ENCODE results near the gene TTC33. TPM values are rescaled to one million over a fixed set of nuclear protein-coding genes. Genes with fewer than 3 reads are reported as not detected.

The TTC33 gene
- total and polyA plus RNA-seq, 2 of the 13 experiments (the other 11 are each of a cell fraction or from before 2014, with no cell fraction given): 4.5 to 20.0 TPM

GRCh38 chr5:40736103-40736875 lies 19.5 kb downstream of the TTC33 start:
- ATAC-seq (peak; percentile 69; the same call in 2 of the 3 replicates), FAIRE-seq (peak; percentile 55), DNase-seq (ENCODE audit: low spot score) (peak; percentile 48)
- no TSS peak for BruUV-seq (replicated peaks)
- intact Hi-C loops (cut with micrococcal nuclease; ENCODE audit: unreplicated experiment): loop anchor here (1.0 to 5.0 kb wide), 4 partner anchors 47 to 1154 kb away; no protein-coding TSS in a partner anchor
- H3K36me3 ChIP-seq (replicated peaks in 1 of 2; ENCODE audit: control insufficient read depth in 1 of 2, insufficient read depth in 2 of 2, low read length in 2 of 2): peaks cover 4 to 8% of the 10 kb centered on the region in 2 experiments
- H3K27me3 ChIP-seq (ENCODE audit: control insufficient read depth in 1 of 2, insufficient read depth in 2 of 2, low read length in 2 of 2): no peaks in the 10 kb centered on the region
- ChIA-PET POLR2A (no interaction called here), CTCF (ENCODE audit: low intra/inter-chr PET ratio, low total read pairs) (interaction anchor here (1.8 kb wide), 1 partner anchor 787 kb away, joined by 6 read pairs; no protein-coding TSS in a partner anchor)
- no peak overlapping the region for H3K4me3 ChIP-seq (replicated peaks in 1 of 3; ENCODE audit: insufficient read depth in 1 of 3, low read depth in 2 of 3, low read length in 3 of 3)
- WGBS (ENCODE audit: low lambda C conversion rate): 65% methylated on average over 1 of the region's 1 CpG
- no peaks in the 10 kb centered on the region for H3K79me2 ChIP-seq (ENCODE audit: insufficient read depth, low read length)
- H4K20me1 ChIP-seq (ENCODE audit: insufficient read depth, low read length): peaks cover 3% of the 10 kb centered on the region; the same call in 1 of the 2 replicates
- peaks cover 24% of the 10 kb centered on the region for H3K4me1 ChIP-seq (ENCODE audit: insufficient read depth, low read length)
- in situ Hi-C loops (cut with HindIII; ENCODE audit: extremely low pct_ligation_motif_present, low pct_unique_long_range_greater_than_20kb): no loop called here
- no peak overlapping the region for H2AFZ ChIP-seq (ENCODE audit: low read length)
- H3K4me2 ChIP-seq (ENCODE audit: low read depth, low read length): no peak overlapping the region
- H3K9ac ChIP-seq (ENCODE audit: insufficient read depth, low read depth, low read length): no peak overlapping the region
- no peaks in the 10 kb centered on the region for H3K9me3 ChIP-seq (ENCODE audit: low read length)
- TF ChIP-seq STAG1 (CRISPR knock-in tag; IDR thresholded peaks at IDR 0.05): peak; percentile 72
- TF ChIP-seq RAD21 (CRISPR knock-in tag; IDR thresholded peaks at IDR 0.05): peak; percentile 52; the same call in 1 of the 2 replicates
- 0 out of 2 replicates have a peak, but pooled peaks have one; percentile 16 for TF ChIP-seq HOMEZ (CRISPR knock-in tag; IDR thresholded peaks at IDR 0.05; ENCODE audit: low read depth)
- no peak for TF ChIP-seq BATF2 (CRISPR knock-in tag; IDR thresholded peaks at IDR 0.05)
- TF ChIP-seq SMC3 (IDR thresholded peaks at IDR 0.05; ENCODE audit: low read length): peak; percentile 46
- peak; percentile 72 for TF ChIP-seq CTCF (CRISPR knock-in tag; IDR thresholded peaks at IDR 0.05)
- TF ChIP-seq ZNF646 (CRISPR knock-in tag; IDR thresholded peaks at IDR 0.05): no peak
- no peak overlapping the region for H3K27ac ChIP-seq (ENCODE audit: extremely low read length, insufficient read depth, low read length)
